Myometrial cell (primary cell): ENCODE results near the gene EMID1. TPM values are rescaled to one million over a fixed set of nuclear protein-coding genes. Genes with fewer than 3 reads are reported as not detected.

Source experiments
- total RNA-seq: library from RNA; depleted of rRNA; stranded (reverse); fragments of >200 nt; gene quantifications from 2 replicates; pipeline ENCODE4 v1.2.3, GENCODE V29; 2015

EMID1 gene
- total RNA-seq = not detected in 2 replicates

DNA sequence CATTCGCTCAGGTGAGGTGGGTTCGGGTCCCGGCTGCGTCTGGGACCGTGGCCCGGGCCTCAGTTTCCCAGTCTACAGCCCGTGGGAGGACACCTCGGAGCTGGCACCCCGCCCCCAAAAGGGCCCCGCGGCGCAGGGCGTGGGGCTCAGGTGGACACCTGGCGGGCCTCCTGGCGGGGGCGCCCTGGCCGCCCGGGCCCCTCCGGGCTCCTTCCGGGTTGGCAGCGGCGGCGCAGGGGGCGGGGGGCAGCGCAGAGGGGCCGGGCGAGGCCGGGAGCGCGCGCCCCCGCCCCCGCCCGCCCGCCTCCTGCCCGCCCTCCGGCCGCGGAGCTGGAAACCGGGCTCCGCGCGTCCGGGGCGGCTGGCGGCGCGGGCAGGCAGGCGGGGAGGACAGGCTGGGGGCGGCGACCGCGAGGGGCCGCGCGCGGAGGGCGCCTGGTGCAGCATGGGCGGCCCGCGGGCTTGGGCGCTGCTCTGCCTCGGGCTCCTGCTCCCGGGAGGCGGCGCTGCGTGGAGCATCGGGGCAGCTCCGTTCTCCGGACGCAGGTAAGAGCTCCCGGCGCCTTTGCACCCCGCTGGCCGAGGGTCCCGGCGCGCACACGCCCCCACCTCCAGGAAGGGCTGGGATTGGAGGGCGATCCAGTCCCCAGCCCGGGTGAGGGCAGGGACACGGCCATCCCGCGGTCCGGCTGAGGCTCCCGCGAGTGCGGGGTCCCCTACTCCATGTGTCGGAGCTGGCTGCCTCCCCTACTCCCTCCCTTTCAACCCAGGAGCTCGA is at the start of gene EMID1:
Gene EMID1 (plus strand): TSS at position 303 of the 778 bp plus-strand sequence. CDS start 143 bp downstream, at position 446.

DNA sequence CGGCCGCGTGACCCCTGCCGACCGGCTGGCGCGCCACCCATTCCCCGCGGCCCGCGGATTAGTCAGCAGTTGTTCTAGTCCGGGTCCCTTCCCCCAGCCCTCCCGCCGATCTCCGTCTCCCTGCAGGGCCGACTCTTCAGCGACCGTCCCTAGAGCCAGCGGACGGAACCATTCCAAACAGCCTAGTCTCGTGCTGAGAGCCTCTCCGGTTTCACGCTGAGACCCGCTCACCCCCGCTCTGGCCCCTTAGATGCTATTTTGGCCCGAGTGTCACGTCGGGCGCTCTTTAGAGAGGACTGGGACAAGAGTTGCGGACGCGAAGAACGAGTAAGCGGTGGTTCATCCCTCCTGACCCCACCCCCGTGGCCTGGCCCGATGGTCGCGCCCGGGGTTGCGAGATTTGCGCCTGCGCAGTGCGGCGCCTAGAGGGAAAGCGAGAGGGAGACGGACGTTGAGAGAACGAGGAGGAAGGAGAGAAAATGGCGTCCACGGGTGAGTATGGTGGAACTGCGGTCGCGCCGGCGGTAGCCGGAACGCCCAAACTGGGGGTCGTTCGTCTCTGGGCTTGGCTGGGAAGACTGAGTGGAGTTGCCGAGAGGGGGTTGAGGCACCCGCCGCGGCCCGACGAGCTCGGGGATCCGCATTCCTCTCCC is 62.3 kb downstream of the EMID1 start, which contains the start of the genes EWSR1 and RHBDD3:
Gene EWSR1 (plus strand): TSS at position 411 of the 653 bp plus-strand sequence. CDS start 69 bp downstream, at position 480.
Gene RHBDD3 (minus strand): TSS at position 124 of the 653 bp plus-strand sequence. CDS start 2,355 bp downstream, outside the sequence.

DNA sequence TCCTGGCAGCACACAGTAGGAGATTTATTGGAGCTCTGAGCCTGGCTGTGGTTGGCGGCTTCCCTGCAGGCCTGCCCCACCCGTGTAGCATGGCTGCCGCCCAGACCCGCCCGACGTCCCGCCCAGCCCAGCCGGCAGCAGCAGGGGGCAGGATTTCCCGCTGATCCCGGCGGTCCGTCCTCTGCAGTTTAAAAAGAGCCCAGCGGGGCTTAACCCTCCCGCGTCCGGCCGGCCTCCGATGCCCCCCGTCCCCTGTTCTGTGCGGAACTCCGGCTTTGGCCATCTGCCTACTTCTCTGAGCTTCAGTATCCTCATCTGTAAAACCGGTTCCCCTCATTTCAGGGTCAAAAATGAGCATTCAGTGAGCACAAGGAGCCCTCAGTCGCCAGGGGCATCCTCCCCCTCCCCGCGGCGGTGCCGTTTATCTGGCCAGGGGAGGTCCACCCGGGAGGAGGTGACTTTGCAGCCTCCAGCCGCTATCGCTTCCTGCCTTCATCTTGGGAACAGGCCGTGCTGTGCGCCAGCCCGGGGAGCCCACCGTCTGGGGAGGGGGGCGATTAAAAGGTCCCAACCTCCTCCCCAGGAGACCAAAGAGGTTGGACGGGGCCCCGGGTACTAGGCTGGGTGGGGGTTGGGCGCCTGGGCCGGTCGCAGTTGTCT is 100.6 kb downstream of the EMID1 start, which contains the start of gene GAS2L1:
Gene GAS2L1 (plus strand): TSS at position 476 of the 660 bp plus-strand sequence. CDS start 1,456 bp downstream, outside the sequence.

Other genes with a start within 250 kb of the EMID1 start
- not detected in 2 replicates for gene C22orf31, start 144.1 kb upstream of the EMID1 start, total RNA-seq
- 4.3 and 4.4 TPM in 2 replicates for gene KREMEN1, start 132.9 kb upstream of the EMID1 start, total RNA-seq
- 19.5 and 22.5 TPM in 2 replicates for gene RHBDD3, start 62.1 kb downstream of the EMID1 start, total RNA-seq
- 229 and 240 TPM in 2 replicates for gene EWSR1, start 62.4 kb downstream of the EMID1 start, total RNA-seq
- 38.1 and 47.1 TPM in 2 replicates for gene GAS2L1, start 100.8 kb downstream of the EMID1 start, total RNA-seq
- not detected in 2 replicates for gene RASL10A, start 109.8 kb downstream of the EMID1 start, total RNA-seq
- 83.5 and 83.6 TPM in 2 replicates for gene AP1B1, start 182.7 kb downstream of the EMID1 start, total RNA-seq
- gene RFPL1, start 232.7 kb downstream of the EMID1 start, total RNA-seq = not detected in 2 replicates